A673 (cell line): ENCODE measurements around the gene CD9. TPM values are rescaled to one million over a fixed set of nuclear protein-coding genes. Genes with fewer than 3 reads are reported as not detected.

Source experiments
- BruUV-seq: library from RNA; stranded (reverse); fragments of 400-500 nt; replicated peaks from 2 replicates; lab custom pipeline; 2021; lab: Mats Ljungman, UMichigan
- CTCF ChIA-PET: fragments of 300-600 bp; sonication (Branson Sonifier 250); formaldehyde crosslinking; loops from one replicate; lab custom pipeline; 2022; ENCODE audit warnings: antibody characterized with exemption; lab: Charles Lee
- POLR2A ChIA-PET: fragments of 300-600 bp; sonication (Branson Sonifier 250); formaldehyde crosslinking; loops from one replicate; lab custom pipeline; 2022; ENCODE audit warnings: antibody characterized with exemption; ENCODE audit not compliant: low non-redundant PET; lab: Charles Lee
- DNase-seq: peaks from one replicate; pipeline ENCODE4 v3.0.0-alpha.2; 2015; ENCODE audit warnings: low spot score
- H3K27ac ChIP-seq: fragments of 200-600 bp; sonication (generic); 2 replicates; pipeline ENCODE4 v1.5.1; 2016; ENCODE audit warnings: mixed run types, low read depth, mild to moderate bottlenecking, mixed read lengths, antibody characterized with exemption, low read length; ENCODE audit not compliant: poor library complexity, severe bottlenecking
- H3K27me3 ChIP-seq: fragments of 200-600 bp; sonication (generic); replicated peaks from 2 replicates; pipeline ENCODE4 v1.6.1; 2017; ENCODE audit warnings: mixed run types, low read depth, mild to moderate bottlenecking, mixed read lengths, antibody characterized with exemption, low read length; ENCODE audit not compliant: insufficient read depth, poor library complexity
- H3K36me3 ChIP-seq: fragments of 200-600 bp; sonication (generic); 2 replicates; pipeline ENCODE4 v1.6.1; 2016; ENCODE audit warnings: mixed run types, mild to moderate bottlenecking, mixed read lengths, antibody characterized with exemption, low read length; ENCODE audit not compliant: insufficient read depth, poor library complexity, severe bottlenecking
- H3K4me1 ChIP-seq: fragments of 200-600 bp; sonication (generic); 2 replicates; pipeline ENCODE4 v1.6.1; 2017; ENCODE audit warnings: mixed run types, mild to moderate bottlenecking, mixed read lengths, antibody characterized with exemption, low read length; ENCODE audit not compliant: insufficient read depth, poor library complexity, severe bottlenecking
- H3K4me3 ChIP-seq: fragments of 200-600 bp; sonication (generic); 2 replicates; pipeline ENCODE4 v1.5.1; 2016; ENCODE audit warnings: low read depth, mixed run types, mild to moderate bottlenecking, mixed read lengths, low read length; ENCODE audit not compliant: poor library complexity, severe bottlenecking
- H3K9me3 ChIP-seq: fragments of 200-600 bp; sonication (generic); 2 replicates; pipeline ENCODE4 v1.6.1; 2016; ENCODE audit warnings: mixed run types, low read depth, mild to moderate bottlenecking, mixed read lengths, antibody characterized with exemption, low read length; ENCODE audit not compliant: poor library complexity, severe bottlenecking
- CTCF ChIP-seq: fragments of 300-800, 200-600 bp; sonication (generic); conservative IDR thresholded peaks from 2 replicates; pipeline ENCODE4 v1.5.1; 2017; ENCODE audit warnings: low read depth, mild to moderate bottlenecking, antibody characterized with exemption, low read length, moderate library complexity, mixed read lengths
- EZH2 ChIP-seq: fragments of 200-600 bp; sonication (generic); IDR thresholded peaks from 2 replicates; pipeline ENCODE4 v1.6.1; 2017; ENCODE audit warnings: borderline replicate concordance, low read depth, mild to moderate bottlenecking, mixed read lengths, antibody characterized with exemption, low read length; ENCODE audit not compliant: poor library complexity, severe bottlenecking
- intact Hi-C: fragments of 100-400 bp; cut with micrococcal nuclease; formaldehyde crosslinking; loops from one replicate; pipeline ENCODE4 v1.10.0; 2022; ENCODE audit not compliant: unreplicated experiment
- total RNA-seq: library from RNA; stranded (reverse); gene quantifications from 2 replicates; pipeline ENCODE4 v1.2.3, GENCODE V29; 2021

Gene CD9
- total RNA-seq, 1 experiment from 2014 or later, result 2.8 TPM

- Histone ChIP-seq H3K27me3 (peaks cover 20% of the 10 kb centered on the region), H3K4me1 (peaks cover 3% of the 10 kb centered on the region), H3K9me3 (no peaks in the 10 kb centered on the region), H3K27ac (no peak overlapping the region), H3K4me3 (no peak overlapping the region), H3K36me3 (no peaks in the 10 kb centered on the region)
- CTCF ChIA-PET, result no interaction called here
- TF ChIP-seq CTCF (no peak), EZH2 (no peak)
- POLR2A ChIA-PET, result no interaction called here
- DNase-seq, result no peak
- no TSS peak for BruUV-seq
- intact Hi-C loops, result no loop called here
These were observed 1.6 kb downstream of the CD9 start for GRCh38 chr12:6201826-6202225.

GRCh38 chr12:6202304-6202703 is 2.1 kb downstream of the CD9 start:
- BruUV-seq, result no TSS peak
- H3K4me3 ChIP-seq, result no peak overlapping the region
- CTCF ChIA-PET, result no interaction called here
- H3K36me3 ChIP-seq, result no peaks in the 10 kb centered on the region
- no peak for DNase-seq
- TF ChIP-seq CTCF (no peak), EZH2 (no peak)
- H3K27me3 ChIP-seq, result peaks cover 20% of the 10 kb centered on the region
- peaks cover 3% of the 10 kb centered on the region for H3K4me1 ChIP-seq
- POLR2A ChIA-PET, result no interaction called here
- no peak overlapping the region for H3K27ac ChIP-seq
- intact Hi-C loops, result no loop called here
- no peaks in the 10 kb centered on the region for H3K9me3 ChIP-seq

GRCh38 chr12:6202846-6203245 is 2.6 kb downstream of the CD9 start:
- Histone ChIP-seq H3K27me3 (peaks cover 20% of the 10 kb centered on the region), H3K27ac (no peak overlapping the region), H3K36me3 (no peaks in the 10 kb centered on the region), H3K9me3 (no peaks in the 10 kb centered on the region), H3K4me1 (peaks cover 3% of the 10 kb centered on the region), H3K4me3 (no peak overlapping the region)
- ChIA-PET CTCF (no interaction called here), POLR2A (no interaction called here)
- no TSS peak for BruUV-seq
- TF ChIP-seq EZH2, result no peak
- TF ChIP-seq CTCF, result no peak
- no peak for DNase-seq
- intact Hi-C loops, result no loop called here
